Neural cell (in vitro differentiated cells): Measurements from ENCODE around the gene FYCO1. TPM values are rescaled to one million over a fixed set of nuclear protein-coding genes. Genes with fewer than 3 reads are reported as not detected.

ENCODE experiments used
- H2AFZ ChIP-seq: fragments of 200-600, 300-800 bp; sonication (generic), shearing (Covaris generic); 2 replicates; pipeline ENCODE4 v1.6.0; 2014; ENCODE audit warnings: low read depth, mild to moderate bottlenecking, antibody characterized with exemption, low read length, moderate library complexity
- H3F3A ChIP-seq: fragments of 200-600 bp; shearing (Covaris generic); 2 replicates; pipeline ENCODE4 v1.6.1; 2016; ENCODE audit warnings: mild to moderate bottlenecking, moderate library complexity, mixed read lengths, antibody characterized with exemption, low read length; ENCODE audit not compliant: insufficient read depth, poor library complexity, severe bottlenecking
- H3K27ac ChIP-seq: fragments of 200-600, 300-800 bp; sonication (generic), shearing (Covaris generic); 2 replicates; pipeline ENCODE4 v1.5.1; 2014; ENCODE audit warnings: mild to moderate bottlenecking, low read length, moderate library complexity
- H3K27me3 ChIP-seq: fragments of 300-800, 200-600 bp; sonication (generic), shearing (Covaris generic); 2 replicates; pipeline ENCODE4 v1.6.0; 2014; ENCODE audit warnings: mild to moderate bottlenecking, low read depth, low read length, moderate library complexity; ENCODE audit not compliant: insufficient read depth
- H3K36me3 ChIP-seq: fragments of 300-800, 200-600 bp; sonication (generic), shearing (Covaris generic); 2 replicates; pipeline ENCODE4 v1.5.1; 2014; ENCODE audit warnings: mild to moderate bottlenecking, antibody characterized with exemption, low read length, moderate library complexity; ENCODE audit not compliant: insufficient read depth
- H3K4me2 ChIP-seq: fragments of 300-800, 200-600 bp; sonication (generic), shearing (Covaris generic); 2 replicates; pipeline ENCODE4 v1.6.0; 2014; ENCODE audit warnings: mild to moderate bottlenecking, low read length
- H3K4me3 ChIP-seq: fragments of 300-800, 200-600 bp; sonication (generic), shearing (Covaris generic); 2 replicates; pipeline ENCODE4 v1.5.1; 2014; ENCODE audit warnings: mild to moderate bottlenecking, low read length, moderate library complexity
- H3K79me2 ChIP-seq: fragments of 200-600 bp; shearing (Covaris generic); replicated peaks from 2 replicates; pipeline ENCODE4 v1.6.0; 2014; ENCODE audit warnings: mild to moderate bottlenecking, low read length, moderate library complexity; ENCODE audit not compliant: insufficient read depth
- H3K9ac ChIP-seq: fragments of 300-800, 200-600 bp; sonication (generic), shearing (Covaris generic); 2 replicates; pipeline ENCODE4 v1.6.1; 2016; ENCODE audit warnings: mild to moderate bottlenecking, low read length, mixed read lengths
- H3K9me2 ChIP-seq: fragments of 200-600 bp; shearing (Covaris generic); 2 replicates; pipeline ENCODE4 v1.6.1; 2016; ENCODE audit warnings: mild to moderate bottlenecking, low read length, mixed read lengths; ENCODE audit not compliant: insufficient read depth
- H3K9me3 ChIP-seq: fragments of 200-600, 300-800 bp; sonication (generic), shearing (Covaris generic); 2 replicates; pipeline ENCODE4 v1.6.1; 2016; ENCODE audit warnings: mild to moderate bottlenecking, mixed run types, low read length, moderate library complexity, mixed read lengths
- H4K20me1 ChIP-seq: fragments of 200-600 bp; shearing (Covaris generic); 2 replicates; pipeline ENCODE4 v1.6.1; 2016; ENCODE audit warnings: mild to moderate bottlenecking, mixed run types; ENCODE audit not compliant: insufficient read depth
- EP300 ChIP-seq: fragments of 450-650 bp; conservative IDR thresholded peaks from 2 replicates; pipeline ENCODE4 v1.6.1; 2014; ENCODE audit warnings: antibody characterized with exemption, mild to moderate bottlenecking, moderate library complexity; ENCODE audit not compliant: poor library complexity, severe bottlenecking
- EZH2 ChIP-seq: fragments of 200-600, 300-800 bp; shearing (Covaris generic), sonication (generic); IDR thresholded peaks from 2 replicates; pipeline ENCODE4 v1.6.1; 2014; ENCODE audit warnings: antibody characterized with exemption, low read length, borderline replicate concordance, mild to moderate bottlenecking; ENCODE audit not compliant: insufficient read depth, poor library complexity, severe bottlenecking
- MXI1 ChIP-seq: fragments of 450-650 bp; conservative IDR thresholded peaks from 2 replicates; pipeline ENCODE4 v1.6.1; 2014; ENCODE audit warnings: antibody characterized with exemption, mild to moderate bottlenecking; ENCODE audit not compliant: poor library complexity, severe bottlenecking
- POLR2AphosphoS5 ChIP-seq: IDR thresholded peaks from 2 replicates; pipeline ENCODE4 v1.6.1; 2012
- RAD21 ChIP-seq: fragments of 450-650 bp; conservative IDR thresholded peaks from 2 replicates; pipeline ENCODE4 v1.6.1; 2014; ENCODE audit warnings: antibody characterized with exemption, mild to moderate bottlenecking, moderate library complexity
- SMC3 ChIP-seq: fragments of 450-650 bp; conservative IDR thresholded peaks from 2 replicates; pipeline ENCODE4 v1.6.1; 2014; ENCODE audit warnings: antibody characterized with exemption, mild to moderate bottlenecking, moderate library complexity; ENCODE audit not compliant: poor library complexity
- TAF1 ChIP-seq: IDR thresholded peaks from 2 replicates; pipeline ENCODE4 v1.6.1; 2012; ENCODE audit warnings: low read depth
- polyA plus RNA-seq: library from polyadenylated mRNA; depleted of rRNA; stranded (reverse); fragments of >200 nt; gene quantifications from 2 replicates; pipeline ENCODE4 v1.2.3, GENCODE V29; 2014
- TF ChIP-seq, protein P1 (sequence below): IDR thresholded peaks from 2 replicates; pipeline ENCODE4 v1.6.1; 2012; ENCODE audit warnings: borderline replicate concordance
- TF ChIP-seq, protein P2 (sequence below): fragments of 450-650 bp; IDR thresholded peaks from 2 replicates; pipeline ENCODE4 v1.5.1; 2014; ENCODE audit warnings: antibody characterized with exemption, mild to moderate bottlenecking, moderate library complexity; ENCODE audit not compliant: poor library complexity, severe bottlenecking

The FYCO1 gene
- polyA plus RNA-seq, 1 donor from 2014 or later = 0.12 TPM

DNA sequence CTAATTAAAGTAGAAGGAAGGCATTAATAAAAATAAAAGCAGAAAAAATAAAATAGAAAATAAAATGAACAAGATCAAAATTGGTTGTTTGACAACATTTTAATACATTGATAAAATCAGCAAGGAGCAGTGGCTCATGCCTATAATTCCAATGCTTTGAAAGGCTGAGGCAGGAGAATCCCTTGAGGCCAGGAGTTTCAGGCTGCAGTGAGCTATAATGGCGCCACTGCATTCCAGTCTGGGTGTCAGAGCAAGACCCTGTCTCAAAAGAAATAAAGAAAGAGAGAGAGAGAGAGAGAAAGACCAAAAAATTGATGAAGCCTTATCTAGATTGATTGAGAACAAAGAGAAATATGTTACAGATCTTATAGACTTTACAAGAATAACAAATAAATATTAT, 29.5 kb upstream of the FYCO1 start:
- H3K27me3 ChIP-seq = no peaks in the 10 kb centered on the region
- H3K79me2 ChIP-seq = no peaks in the 10 kb centered on the region
- H4K20me1 ChIP-seq = no peaks in the 10 kb centered on the region
- no peaks in the 10 kb centered on the region for H3K36me3 ChIP-seq
- H3K4me2 ChIP-seq = no peak overlapping the region
- H3F3A ChIP-seq = no peaks in the 10 kb centered on the region
- H3K9me2 ChIP-seq = no peaks in the 10 kb centered on the region
- no peak overlapping the region for H3K27ac ChIP-seq
- no peak overlapping the region for H3K4me3 ChIP-seq
- no peak for TF ChIP-seq EZH2
- TF ChIP-seq EP300 = no peak
- TF ChIP-seq, protein P1, sequence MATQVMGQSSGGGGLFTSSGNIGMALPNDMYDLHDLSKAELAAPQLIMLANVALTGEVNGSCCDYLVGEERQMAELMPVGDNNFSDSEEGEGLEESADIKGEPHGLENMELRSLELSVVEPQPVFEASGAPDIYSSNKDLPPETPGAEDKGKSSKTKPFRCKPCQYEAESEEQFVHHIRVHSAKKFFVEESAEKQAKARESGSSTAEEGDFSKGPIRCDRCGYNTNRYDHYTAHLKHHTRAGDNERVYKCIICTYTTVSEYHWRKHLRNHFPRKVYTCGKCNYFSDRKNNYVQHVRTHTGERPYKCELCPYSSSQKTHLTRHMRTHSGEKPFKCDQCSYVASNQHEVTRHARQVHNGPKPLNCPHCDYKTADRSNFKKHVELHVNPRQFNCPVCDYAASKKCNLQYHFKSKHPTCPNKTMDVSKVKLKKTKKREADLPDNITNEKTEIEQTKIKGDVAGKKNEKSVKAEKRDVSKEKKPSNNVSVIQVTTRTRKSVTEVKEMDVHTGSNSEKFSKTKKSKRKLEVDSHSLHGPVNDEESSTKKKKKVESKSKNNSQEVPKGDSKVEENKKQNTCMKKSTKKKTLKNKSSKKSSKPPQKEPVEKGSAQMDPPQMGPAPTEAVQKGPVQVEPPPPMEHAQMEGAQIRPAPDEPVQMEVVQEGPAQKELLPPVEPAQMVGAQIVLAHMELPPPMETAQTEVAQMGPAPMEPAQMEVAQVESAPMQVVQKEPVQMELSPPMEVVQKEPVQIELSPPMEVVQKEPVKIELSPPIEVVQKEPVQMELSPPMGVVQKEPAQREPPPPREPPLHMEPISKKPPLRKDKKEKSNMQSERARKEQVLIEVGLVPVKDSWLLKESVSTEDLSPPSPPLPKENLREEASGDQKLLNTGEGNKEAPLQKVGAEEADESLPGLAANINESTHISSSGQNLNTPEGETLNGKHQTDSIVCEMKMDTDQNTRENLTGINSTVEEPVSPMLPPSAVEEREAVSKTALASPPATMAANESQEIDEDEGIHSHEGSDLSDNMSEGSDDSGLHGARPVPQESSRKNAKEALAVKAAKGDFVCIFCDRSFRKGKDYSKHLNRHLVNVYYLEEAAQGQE = no peak
- TF ChIP-seq POLR2AphosphoS5 = no peak
- TF ChIP-seq, protein P2, sequence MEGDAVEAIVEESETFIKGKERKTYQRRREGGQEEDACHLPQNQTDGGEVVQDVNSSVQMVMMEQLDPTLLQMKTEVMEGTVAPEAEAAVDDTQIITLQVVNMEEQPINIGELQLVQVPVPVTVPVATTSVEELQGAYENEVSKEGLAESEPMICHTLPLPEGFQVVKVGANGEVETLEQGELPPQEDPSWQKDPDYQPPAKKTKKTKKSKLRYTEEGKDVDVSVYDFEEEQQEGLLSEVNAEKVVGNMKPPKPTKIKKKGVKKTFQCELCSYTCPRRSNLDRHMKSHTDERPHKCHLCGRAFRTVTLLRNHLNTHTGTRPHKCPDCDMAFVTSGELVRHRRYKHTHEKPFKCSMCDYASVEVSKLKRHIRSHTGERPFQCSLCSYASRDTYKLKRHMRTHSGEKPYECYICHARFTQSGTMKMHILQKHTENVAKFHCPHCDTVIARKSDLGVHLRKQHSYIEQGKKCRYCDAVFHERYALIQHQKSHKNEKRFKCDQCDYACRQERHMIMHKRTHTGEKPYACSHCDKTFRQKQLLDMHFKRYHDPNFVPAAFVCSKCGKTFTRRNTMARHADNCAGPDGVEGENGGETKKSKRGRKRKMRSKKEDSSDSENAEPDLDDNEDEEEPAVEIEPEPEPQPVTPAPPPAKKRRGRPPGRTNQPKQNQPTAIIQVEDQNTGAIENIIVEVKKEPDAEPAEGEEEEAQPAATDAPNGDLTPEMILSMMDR = no peak
- no peak for TF ChIP-seq MXI1
- no peak for TF ChIP-seq TAF1
- TF ChIP-seq SMC3 = no peak
- no peak for TF ChIP-seq RAD21
- no peak overlapping the region for H2AFZ ChIP-seq
- H3K9me3 ChIP-seq = no peaks in the 10 kb centered on the region
- H3K9ac ChIP-seq = no peak overlapping the region

DNA sequence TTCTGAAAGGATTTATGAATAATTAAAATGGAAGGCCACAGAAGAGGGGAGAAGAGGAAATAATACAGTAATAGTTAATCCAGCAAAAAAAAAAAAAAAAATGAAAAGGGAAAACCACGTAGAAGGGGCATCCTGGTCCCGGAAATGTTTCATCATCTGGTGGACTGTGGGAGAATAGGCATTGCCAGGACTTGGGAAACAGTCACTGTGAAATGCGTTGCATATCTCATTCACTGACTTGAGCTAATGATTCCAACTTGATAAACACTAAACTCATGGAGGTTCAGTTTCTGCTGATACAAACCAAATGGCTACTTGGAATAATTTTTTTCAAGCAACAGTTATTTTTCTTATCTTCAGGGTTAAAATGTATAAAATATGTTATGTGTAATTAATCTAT, 28.5 kb upstream of the FYCO1 start:
- Histone ChIP-seq H4K20me1 (no peaks in the 10 kb centered on the region), H3K9ac (no peak overlapping the region), H3K36me3 (no peaks in the 10 kb centered on the region), H3K27ac (no peak overlapping the region), H3K9me2 (no peaks in the 10 kb centered on the region), H3K4me2 (no peak overlapping the region), H3K9me3 (no peaks in the 10 kb centered on the region), H3K79me2 (no peaks in the 10 kb centered on the region), H2AFZ (no peak overlapping the region), H3F3A (no peaks in the 10 kb centered on the region), H3K4me3 (no peak overlapping the region), H3K27me3 (no peaks in the 10 kb centered on the region)
- TF ChIP-seq MXI1 (no peak), TAF1 (no peak), EZH2 (no peak), SMC3 (no peak), POLR2AphosphoS5 (no peak), RAD21 (no peak), EP300 (no peak)
- TF ChIP-seq, protein P2 = no peak
- TF ChIP-seq, protein P1 = no peak
